ENCODE data around the gene C2CD2.

Gene C2CD2

DNA sequence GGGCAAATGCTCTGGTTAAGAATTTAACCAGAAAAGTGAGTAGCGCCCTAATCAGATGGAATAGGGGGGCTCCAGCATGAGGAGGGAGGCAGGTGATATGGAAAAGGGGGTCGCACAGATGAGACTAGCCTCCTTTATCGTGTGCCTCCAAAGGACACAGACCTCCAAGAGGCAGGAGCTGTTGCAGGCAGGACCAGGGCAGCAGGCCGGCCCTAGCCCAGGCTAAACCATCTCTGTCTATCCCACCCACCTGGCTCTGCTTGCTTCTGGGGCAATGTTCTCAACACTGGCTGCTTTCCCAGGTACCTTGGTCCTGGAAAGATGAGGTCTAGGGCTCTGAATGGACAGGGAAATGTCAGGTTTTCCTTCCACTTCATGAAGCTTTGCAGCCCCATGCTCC lies 36.3 kb downstream of the C2CD2 start:
- in situ Hi-C loops (cut with HindIII; ENCODE audit: low sequenced_read_pairs), result no loop called here

GRCh38 chr21:41916888-41917433 lies 36.9 kb downstream of the C2CD2 start:
- in situ Hi-C loops (cut with HindIII; ENCODE audit: low sequenced_read_pairs), result no loop called here

DNA sequence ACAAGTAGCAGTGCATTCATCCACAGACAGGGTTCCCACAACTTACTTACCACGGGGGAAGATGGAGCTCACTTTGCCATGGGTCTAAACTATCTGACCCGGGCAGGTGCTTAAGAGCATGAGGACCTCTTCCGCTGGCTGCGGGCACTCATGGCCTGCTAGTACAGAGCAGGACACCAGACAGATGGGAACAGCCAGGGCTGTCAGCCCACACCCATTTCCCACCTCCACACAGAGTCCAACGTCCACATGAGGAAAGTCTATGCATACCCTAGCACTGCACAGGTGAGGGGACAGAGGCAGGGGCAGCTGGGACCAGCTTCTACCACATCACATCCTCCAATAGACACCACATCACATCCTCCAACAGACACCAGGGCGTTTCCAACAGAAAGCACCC lies 38.9 kb downstream of the C2CD2 start:
- in situ Hi-C loops (cut with HindIII; ENCODE audit: low sequenced_read_pairs), result no loop called here

DNA sequence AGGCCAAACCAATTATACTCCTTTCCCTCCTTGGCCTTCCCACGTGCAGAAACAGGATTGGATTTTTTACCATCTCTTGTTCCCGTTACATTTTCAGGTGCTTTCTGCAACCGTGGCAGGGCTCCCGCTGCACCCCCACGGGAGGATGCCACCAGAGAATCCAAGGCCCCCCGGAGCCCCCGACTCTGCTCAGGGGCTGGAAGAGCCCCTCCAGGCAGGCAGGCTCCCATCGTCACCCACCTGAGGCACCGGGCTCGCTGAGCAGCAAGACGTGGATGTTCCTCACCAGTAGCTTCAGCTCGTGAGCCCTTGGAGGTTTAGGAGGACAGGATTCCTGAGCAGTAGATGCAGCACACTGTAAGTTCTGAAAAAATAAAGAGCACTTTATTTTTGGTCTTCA lies 39.5 kb downstream of the C2CD2 start:
- in situ Hi-C loops (cut with HindIII; ENCODE audit: low sequenced_read_pairs), result no loop called here

DNA sequence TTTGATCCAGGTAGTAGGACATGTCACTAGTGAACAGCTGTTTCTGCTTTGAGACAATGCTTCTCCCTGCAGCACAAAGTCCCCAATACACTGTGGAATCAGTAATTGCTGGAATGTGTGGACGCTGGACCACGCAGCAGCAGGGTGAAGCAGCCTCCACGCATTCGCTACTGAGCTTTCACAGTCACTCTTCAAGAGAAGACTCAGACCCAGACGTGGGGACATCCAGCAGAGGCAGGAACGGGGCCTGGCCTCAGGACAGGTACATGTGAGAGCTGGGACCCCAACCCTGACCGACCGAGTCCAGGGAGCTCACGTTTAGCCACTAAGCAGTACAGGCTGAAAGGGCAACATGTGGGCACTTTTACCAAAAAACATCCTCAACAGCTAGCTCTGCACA lies 40.6 kb downstream of the C2CD2 start:
- in situ Hi-C loops (cut with HindIII; ENCODE audit: low sequenced_read_pairs), result no loop called here

GRCh38 chr21:41908829-41909228 lies 45.0 kb downstream of the C2CD2 start:
- in situ Hi-C loops (cut with HindIII; ENCODE audit: low sequenced_read_pairs), result no loop called here

GRCh38 chr21:41907496-41908258 lies 46.1 kb downstream of the C2CD2 start:
- in situ Hi-C loops (cut with HindIII; ENCODE audit: low sequenced_read_pairs), result no loop called here

GRCh38 chr21:41906770-41907169 lies 47.0 kb downstream of the C2CD2 start:
- in situ Hi-C loops (cut with HindIII; ENCODE audit: low sequenced_read_pairs), result no loop called here

GRCh38 chr21:41903559-41904351 lies 50.1 kb downstream of the C2CD2 start:
- in situ Hi-C loops (cut with HindIII; ENCODE audit: low sequenced_read_pairs), result no loop called here

DNA sequence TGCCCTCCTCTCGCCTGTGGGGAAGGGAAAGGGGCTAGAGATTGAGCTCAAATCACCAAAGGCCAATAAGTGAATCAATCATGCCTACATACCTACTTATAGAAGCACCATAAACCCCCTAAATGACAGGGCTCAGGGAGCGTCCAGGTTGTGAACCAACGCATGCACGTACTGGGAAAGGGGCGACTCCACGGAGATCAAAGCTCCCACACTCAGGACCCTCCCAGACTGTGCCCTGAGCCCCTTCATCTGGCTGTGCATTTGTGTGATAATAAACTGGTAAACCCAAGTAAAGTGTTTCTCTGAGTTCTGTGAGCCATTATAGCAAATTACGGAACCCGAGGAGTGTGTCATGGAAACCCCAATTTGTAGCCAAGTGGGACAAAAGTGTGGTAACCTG lies 50.9 kb downstream of the C2CD2 start:
- in situ Hi-C loops (cut with HindIII; ENCODE audit: low sequenced_read_pairs), result no loop called here

DNA sequence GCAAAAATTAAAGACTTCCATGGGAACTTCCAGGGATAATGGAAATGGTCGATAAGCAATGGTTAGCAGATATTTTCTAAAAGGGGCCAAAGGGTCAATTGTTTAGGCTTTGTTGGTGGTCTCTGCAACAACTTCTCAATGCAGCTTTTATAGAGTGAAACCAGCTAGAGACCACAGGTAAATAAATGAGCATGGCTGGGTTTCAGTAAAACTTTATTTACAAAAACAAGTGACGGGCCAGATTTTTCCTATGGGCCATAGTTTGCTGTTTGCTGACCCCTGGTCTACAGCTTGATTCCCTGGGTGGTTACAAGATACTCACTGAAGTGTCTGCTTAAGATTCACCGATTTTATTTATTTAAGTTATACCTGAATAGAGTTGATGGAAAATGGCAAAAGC lies 52.0 kb downstream of the C2CD2 start:
- in situ Hi-C loops (cut with HindIII; ENCODE audit: low sequenced_read_pairs), result no loop called here

- in situ Hi-C loops (cut with HindIII; ENCODE audit: low sequenced_read_pairs), result no loop called here
Measured at GRCh38 chr21:41901099-41901498, 52.7 kb downstream of the C2CD2 start.

GRCh38 chr21:41900401-41900800 lies 53.4 kb downstream of the C2CD2 start:
- in situ Hi-C loops (cut with HindIII; ENCODE audit: low sequenced_read_pairs), result no loop called here

DNA sequence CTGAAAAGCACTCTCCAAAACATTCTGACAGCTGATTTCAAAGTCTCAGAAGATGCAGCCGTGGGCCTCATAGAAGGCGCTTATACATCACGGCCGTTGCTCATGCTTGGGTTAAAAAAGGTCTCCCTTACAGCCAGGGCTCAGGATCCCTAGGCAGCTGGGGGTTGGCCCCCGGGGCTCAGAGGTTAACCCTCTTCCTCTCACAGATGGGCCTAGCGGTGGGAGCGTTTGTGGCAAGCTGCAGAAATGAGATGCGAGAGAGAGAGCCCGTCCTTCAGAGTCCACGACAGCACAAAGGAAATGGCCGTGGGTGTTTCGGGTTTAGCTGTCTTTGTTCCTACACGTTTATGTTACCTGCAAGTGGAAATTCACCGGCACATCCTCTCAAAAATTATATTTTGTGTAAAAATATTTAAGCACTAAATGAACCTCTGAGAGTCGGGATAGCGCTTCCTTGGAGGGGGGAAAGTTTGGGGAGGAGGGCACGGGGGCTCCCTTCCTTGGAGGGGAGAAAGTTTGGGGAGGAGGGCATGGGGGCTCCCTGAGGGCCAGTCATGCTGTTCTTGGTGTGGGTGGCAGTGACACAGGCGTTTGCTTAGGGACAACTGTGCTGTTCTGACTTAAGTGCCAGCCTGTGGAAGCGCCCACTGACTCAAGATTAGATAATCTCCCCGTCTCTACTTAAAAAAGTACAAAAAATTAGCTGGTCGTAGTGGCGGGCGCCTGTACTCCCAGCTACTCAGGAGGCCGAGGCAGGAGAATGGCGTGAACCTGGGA lies 54.2 kb downstream of the C2CD2 start:
- in situ Hi-C loops (cut with HindIII; ENCODE audit: low sequenced_read_pairs), result no loop called here

DNA sequence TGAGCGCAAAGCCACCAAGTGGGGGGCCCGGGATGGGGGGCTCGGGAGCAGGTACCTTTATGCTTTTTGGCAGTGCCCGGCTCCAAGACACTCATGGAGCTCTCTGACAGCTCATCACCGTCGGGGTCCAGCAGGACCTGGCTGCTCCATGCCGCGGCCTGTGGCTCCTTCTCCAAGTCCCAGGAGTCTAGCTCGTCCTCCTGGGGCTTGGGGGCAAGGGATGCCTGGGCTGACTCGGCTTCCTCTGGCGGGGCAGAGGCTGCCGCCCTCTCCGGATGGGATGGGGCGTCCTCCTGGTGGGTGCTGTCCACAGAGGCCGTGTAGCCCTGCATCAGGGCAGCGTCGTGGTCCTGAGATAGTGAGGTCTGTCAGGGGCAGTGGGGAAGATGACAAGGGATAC lies 54.8 kb downstream of the C2CD2 start:
- in situ Hi-C loops (cut with HindIII; ENCODE audit: low sequenced_read_pairs), result no loop called here

GRCh38 chr21:41897700-41898099 lies 56.1 kb downstream of the C2CD2 start:
- in situ Hi-C loops (cut with HindIII; ENCODE audit: low sequenced_read_pairs), result no loop called here

DNA sequence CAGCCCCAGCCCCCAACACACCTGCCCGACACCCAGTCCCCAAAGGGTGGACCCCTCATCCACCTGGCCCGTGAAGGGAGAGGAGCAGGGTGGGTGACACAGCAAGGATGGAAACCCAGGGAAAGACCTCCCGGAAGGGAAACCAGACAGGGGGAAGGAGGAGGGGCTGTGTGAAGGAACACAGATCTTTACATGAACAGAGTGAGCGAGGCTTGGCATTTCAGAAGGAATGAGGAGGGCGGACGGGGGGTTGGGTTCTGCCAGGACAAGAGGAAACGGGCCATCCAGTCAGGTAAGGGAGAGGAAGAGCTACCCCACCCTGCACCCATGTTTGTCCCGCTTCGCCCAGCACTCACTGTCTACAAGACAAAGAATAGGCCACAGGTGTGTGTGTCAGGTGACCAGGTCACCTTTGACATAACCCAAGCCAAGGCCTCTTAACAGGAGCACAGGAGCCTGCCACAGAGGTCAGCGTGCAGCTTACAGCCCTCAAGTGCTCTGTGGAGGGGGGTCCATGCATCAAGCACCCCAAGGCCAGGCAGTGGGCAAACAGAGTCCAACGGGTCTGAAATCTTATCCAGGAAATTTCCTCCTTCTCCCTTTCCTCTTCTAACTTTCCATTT lies 56.7 kb downstream of the C2CD2 start:
- in situ Hi-C loops (cut with HindIII; ENCODE audit: low sequenced_read_pairs), result no loop called here

DNA sequence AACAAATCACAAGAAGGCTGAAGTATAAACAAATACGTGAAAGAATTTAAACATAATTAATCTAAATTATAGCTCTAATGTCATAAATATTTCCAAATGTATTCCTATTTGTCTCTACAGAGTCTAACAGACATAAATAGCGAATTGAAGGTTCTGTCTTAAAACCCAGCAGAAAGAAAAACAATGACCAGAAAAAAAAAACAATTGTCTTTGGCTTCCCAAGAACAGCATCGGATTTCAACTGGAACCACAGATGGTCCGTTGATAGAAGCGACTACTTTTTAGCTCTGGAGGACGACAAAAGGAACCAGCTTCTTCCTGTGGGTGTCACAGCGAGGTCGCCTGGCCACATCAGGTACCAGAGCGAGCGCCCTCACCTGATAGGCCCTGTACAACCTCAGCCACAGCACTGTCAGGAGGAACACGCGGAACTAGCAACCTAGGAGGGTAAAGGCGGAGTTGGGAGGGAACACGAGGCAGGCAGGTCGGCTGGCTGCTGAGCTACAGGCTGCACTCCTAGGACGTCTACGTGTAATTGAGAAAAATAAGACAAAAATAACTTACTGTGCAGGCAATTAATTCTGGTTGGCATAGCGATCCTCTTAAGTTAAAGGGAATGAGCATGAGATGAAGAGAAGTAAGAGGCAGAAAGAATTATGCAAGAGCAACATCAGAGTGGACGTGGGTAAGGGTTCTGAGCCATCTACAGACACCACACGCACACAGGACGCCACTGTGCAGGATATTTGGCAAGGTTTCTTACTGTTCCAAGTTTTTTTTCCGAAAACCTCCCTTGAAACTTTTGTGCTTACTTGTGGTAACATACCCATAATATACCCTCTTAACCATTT lies 58.0 kb downstream of the C2CD2 start:
- in situ Hi-C loops (cut with HindIII; ENCODE audit: low sequenced_read_pairs), result no loop called here

DNA sequence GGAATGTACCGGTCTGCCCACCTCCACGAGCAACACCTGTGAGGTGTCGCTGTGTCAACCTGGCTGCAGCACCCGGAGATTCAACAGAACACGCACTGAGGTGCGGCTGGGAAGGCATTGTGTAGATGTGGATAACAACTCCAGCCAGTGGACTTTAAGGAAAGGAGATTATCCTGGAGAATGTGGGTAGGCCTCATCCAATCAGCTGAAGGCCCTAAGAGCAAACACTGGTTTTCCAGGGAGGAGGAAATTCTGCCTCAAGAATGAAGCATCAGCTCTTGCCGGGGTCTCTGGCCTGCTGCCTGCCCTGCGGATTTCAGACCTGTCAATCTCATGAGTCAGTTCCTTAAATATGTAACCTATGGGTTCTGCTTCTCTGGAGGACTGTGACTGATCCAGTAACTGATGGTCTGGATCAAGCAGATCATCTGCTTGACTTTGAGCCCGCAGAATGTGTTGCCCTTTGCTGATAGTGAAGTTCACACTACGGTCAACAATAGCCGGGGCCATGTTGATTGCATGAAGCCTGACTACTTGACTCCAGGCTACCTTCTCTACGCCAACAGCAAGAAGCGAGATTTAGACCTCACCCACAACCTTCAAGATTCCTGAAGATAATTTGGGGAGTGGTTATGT lies 58.8 kb downstream of the C2CD2 start:
- in situ Hi-C loops (cut with HindIII; ENCODE audit: low sequenced_read_pairs), result no loop called here

- in situ Hi-C loops (cut with HindIII; ENCODE audit: low sequenced_read_pairs), result no loop called here
Measured at GRCh38 chr21:41894511-41894910, 59.3 kb downstream of the C2CD2 start.

Measured in endothelial cell of hepatic sinusoid (primary cell).